Stimulated activated CD4-positive, alpha-beta T cell treated with anti-CD3 and anti-CD28 coated beads, Interleukin-1b, Interleukin-23, amount 100 ng/mL, for 4 hours (primary cell): ENCODE results near the gene ACAP3.
"Not testable (repeated sequence)": the region's sequence is repeated elsewhere in the genome, so short reads cannot be mapped to it uniquely, and the experiment has no call there.

Experiments
- DNase-seq, 2 donors: peaks; one replicate each; pipeline ENCODE4 v3.0.0-alpha.2; 2020; ENCODE audit warnings: low read depth in 2 of 2

The ACAP3 gene

GRCh38 chr1:1330366-1331067 lies 22.8 kb upstream of the ACAP3 start:
- no peak for DNase-seq

DNA sequence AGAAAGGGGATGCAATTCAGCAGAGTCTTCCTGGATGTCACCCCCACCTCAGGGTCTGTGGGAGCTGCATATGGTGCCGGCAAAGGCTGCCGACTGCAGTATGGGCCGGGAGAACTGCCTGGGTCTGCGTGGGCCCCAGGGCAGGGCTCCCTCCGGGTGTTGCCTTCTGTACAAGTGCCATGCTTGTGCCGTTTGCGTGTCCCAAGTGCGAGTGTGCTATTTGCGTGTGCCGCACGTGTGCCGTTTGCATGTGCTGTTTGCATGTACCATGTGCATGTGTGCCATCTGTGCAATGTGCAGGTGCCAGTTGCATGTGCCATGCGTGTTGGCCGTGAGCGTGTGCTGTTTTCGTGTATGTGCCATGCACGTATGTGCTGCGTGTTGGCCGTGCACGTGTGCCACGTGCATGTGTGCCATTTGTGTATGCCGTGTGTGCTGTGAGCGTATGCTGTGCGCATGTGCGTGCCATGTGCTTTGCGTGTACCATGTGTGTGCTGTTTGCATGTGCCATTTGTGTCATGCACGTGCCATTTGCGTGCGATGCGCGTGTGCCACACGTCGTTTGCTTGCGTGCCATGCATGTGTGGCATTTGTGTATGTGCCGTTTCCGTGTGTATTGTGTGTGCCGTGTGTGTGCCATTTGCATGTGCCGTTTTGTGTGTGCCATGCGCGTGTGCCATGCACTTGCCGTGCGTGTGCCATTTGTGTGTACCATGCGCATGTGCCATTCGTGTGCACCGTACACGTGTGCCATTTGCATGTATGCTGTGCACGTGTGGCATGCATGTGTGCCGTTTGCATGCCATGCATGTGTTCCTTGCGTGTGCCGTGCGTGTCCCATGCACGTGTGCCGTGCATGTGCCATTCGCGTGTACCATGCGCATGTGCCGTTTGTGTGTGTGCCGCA lies 21.8 kb upstream of the ACAP3 start:
- no peak for DNase-seq

- DNase-seq, result no peak
Observed at GRCh38 chr1:1328254-1328653, 20.5 kb upstream of the ACAP3 start.

DNA sequence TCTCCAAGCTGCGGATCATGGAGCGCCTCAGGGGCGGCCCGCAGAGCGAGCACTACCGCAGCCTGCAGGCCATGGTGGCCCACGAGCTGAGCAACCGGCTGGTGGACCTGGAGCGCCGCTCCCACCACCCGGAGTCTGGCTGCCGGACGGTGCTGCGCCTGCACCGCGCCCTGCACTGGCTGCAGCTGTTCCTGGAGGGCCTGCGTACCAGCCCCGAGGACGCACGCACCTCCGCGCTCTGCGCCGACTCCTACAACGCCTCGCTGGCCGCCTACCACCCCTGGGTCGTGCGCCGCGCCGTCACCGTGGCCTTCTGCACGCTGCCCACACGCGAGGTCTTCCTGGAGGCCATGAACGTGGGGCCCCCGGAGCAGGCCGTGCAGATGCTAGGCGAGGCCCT lies 19.6 kb upstream of the ACAP3 start:
- DNase-seq, result no peak

DNA sequence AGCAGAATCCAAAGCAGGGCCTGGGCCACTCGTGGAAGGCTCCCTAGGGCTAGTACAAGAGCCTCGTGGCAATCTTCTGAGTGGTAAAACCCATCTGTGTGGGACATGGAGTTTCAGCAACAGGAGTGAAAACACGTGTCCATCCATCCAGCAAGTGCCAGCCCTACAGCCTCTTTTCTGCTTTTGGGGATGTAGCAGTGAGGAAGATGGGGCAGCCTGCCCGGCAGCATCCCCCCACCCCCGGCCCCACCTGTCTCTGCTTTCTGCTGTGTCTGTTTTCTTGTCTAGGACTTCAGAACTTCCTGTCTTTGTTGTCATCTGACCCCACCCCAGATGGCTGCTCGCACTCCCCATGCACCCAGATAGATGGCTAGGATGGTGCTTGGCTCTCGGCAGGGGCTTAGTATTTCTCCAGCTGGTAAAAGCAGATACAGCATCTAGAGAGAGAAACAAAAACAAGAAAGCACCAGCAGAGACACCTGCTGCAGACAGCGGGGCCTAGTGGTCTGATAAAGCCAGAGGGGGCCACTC lies 18.4 kb upstream of the ACAP3 start:
- DNase-seq, result no peak

- DNase-seq, result no peak
Observed at GRCh38 chr1:1325288-1326074, 17.8 kb upstream of the ACAP3 start.

DNA sequence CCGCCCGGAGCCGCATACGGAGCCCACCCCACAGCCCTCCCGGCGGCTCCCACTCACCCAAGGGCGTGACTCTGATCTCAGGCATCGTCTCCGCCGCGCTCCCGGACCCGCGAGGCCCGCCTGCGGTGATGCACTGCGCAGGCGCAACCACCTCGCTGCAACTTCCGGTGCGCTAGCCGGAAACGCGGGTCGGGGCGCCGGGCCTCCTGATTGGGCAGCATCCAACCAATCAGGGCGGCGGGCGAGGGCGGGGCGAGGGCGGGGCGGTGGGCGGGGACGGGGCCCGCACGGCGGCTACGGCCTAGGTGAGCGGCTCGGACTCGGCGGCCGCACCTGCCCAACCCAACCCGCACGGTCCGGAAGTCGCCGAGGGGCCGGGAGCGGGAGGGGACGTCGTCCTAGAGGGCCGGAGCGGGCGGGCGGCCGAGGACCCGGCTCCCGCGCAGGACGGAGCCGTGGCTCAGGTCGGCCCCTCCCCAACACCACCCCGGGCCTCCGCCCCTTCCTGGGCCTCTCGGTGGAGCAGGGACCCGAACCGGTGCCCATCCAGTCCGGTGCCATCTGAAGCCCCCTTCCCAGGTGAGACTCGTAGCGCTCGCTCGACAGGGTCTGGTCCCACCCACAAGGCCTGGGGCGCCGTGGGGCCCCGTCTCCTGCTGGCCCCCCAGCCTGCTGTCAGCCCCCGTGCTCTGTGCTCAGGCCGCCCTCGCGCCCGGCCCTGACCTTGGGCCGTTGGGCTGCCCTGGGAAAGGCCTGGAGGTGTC lies 17.0 kb upstream of the ACAP3 start, which contains the start of the genes CPTP and INTS11:
CPTP (plus strand) TSS at position 279 of the 764 bp plus-strand sequence. CDS start 2,109 bp downstream, outside the sequence.
INTS11 (minus strand) TSS at position 137 of the 764 bp plus-strand sequence; CDS start at position 85, 52 bp downstream.
- peak; percentile 95 for DNase-seq

- no peak for DNase-seq
Observed at GRCh38 chr1:1324084-1324523, 16.4 kb upstream of the ACAP3 start.

DNA sequence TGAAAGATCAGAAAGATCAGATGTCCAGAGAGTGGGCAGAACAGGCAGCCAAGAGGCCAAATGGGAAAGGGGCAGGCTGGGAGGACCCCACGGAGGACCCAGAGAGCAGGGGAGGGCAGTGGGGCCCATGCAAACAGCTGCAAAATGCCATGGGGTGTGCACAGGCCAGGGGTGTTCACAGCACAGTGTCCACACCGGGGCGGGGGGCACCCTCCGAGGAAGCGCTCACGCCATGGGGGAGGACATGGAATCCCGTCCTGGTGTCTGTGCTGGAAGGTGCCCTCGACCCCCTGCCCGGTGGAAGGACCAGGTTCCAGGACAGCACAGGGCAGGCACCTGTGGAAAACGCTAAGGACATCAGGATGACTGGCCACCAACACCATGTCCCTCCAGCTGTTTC lies 15.2 kb upstream of the ACAP3 start:
- DNase-seq, result no peak

DNA sequence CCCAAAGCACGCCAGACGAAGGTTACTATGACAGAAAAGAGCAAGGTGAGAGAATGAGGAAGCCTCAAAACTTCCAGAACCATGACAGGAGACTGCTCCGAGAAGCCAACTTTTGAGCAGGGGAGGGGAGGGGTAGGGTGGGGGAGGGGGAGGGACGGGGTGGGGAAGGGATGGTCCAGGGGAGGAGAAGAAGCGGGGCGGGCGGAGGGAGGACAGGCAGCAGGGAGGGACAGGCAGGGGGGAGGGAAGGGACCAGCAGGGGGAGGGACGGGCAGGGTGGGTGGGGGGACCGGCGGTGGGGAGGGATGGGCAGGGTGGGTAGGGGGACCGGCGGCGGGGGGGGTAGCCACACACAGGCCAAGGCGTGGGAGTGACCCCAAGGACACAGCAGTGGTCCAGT lies 14.7 kb upstream of the ACAP3 start:
- no peak for DNase-seq

- DNase-seq, result no peak
Observed at GRCh38 chr1:1321477-1321876, 13.7 kb upstream of the ACAP3 start.

DNA sequence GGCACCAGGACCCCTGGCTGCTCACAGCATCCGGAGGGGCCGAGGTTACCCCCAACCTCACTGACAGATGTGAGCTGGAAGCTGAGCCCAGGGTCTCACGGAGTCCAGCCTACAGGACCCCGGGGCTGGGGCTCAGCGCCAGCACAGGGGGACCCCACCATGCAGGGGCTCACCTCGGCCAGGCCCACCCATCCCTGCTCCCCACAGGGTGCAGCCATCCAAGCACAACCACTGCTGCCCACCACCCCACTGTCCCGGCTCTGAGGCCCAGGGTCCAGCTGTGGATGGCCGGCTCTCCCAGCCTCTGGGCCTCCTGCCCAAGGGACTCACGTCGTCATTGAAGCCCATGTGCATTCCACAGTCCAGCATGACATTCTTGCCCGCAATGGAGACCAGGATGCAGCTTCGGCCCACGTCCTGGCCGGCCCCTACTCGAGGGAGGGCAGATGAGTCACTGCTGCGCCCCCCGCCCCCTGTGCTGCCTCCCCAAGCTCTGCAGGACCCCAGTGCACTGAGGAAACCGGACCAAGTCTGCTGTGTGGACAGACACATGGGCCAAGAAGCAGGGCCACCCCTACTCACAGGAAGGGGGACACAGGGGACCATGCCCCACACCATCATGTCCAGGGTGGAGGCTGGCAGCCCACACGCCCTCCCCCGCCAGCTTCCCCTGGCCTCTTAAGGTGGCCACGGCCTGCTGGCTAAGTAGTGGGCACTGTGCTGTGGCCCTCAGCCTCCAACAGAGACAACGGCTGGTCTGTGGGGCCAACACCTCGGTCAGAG lies 13.1 kb upstream of the ACAP3 start:
- DNase-seq, result no peak

GRCh38 chr1:1319646-1319941 lies 11.9 kb upstream of the ACAP3 start:
- DNase-seq, result no peak

- DNase-seq, result no peak
Observed at GRCh38 chr1:1318777-1319645, 11.3 kb upstream of the ACAP3 start.

DNA sequence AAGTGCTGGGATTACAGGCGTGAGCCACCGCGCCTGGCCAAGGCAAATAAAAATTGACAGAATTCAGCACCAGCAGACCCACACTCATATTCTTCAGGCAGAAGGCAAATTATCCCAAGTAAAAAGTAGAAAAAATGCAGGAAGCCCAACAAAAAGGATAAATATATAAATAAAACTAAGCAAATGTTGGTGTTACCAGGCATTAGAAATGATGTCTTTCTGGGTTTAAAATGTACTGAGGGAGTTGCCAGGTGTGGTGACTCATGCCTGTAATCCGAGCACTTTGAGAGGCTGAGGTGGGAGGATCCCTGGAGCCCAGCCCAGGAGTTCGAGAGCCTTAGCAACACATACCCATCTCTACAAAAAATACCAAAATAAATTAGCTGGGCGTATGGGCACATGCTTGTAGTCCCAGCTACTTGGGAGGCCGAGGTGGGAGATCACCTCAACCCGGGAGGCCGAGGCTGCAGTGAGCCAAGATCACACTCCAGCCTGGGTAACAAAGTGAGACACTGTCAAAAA lies 10.5 kb upstream of the ACAP3 start:
- no peak for DNase-seq

DNA sequence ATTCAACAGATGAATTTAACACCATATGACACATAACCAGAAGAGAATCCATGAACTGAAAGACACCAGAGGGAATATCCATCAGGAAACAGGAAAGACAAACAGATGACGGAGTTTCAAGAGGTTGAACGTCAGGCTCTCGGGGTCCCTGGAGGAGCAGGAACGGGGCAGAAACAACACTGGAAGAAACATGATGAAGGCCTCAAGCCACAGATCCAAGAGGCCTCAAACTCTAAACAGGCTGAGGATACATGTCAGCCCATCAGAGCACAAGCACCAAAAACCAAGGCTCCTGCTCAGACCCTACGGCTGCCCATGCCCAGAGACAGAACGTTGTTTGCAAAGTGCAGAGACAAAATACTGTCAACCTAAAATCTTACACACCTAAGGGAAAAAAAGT lies 9.7 kb upstream of the ACAP3 start:
- no peak for DNase-seq

DNA sequence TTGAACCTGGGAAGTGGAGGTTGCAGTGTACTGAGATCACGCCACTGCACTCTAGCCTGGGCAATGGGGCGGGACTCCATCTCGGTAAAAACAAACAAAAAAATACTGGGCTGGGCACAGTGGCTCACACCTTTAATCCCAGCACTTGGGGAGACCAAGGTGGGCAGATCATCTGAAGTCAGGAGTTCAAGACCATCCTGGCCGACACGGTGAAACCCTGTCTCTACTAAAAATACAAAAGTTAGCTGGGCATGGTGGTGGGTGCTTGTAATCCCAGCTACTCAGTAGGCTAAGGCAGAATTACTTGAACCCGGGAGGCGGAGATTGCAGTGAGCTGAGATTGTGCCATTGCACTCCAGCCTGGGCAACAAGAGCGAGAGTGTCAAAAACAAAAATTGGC lies 8.5 kb upstream of the ACAP3 start:
- DNase-seq, result not testable (repeated sequence)

- DNase-seq, result no peak
Observed at GRCh38 chr1:1315435-1315954, 7.8 kb upstream of the ACAP3 start.
